GM18868 (cell line): ENCODE measurements around the gene ZKSCAN4.

ENCODE experiments used
- ATAC-seq: cut with Tn5 transposase; IDR thresholded peaks from one replicate; pipeline ENCODE4 v1.9.1; 2021; ENCODE audit warnings: mild to moderate bottlenecking, moderate library complexity; ENCODE audit not compliant: unreplicated experiment

Gene ZKSCAN4

DNA sequence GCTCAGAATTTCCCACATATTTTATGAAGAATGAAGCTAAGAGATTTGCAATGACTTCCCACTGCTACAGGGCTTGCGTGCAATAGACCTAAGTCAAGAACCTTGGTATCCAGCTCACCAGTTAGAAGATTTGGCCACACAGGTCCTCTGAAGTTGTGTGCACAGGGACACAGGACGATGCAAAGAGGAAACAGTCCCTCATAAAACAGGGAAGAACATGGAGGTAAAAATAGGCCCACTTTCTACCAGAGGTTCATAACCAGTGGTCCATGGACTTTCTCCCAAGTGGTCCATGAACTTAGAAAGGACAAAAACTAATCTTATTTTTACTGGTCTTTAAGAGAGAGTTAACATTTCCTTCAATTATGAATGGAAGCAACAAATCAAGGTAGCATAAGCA lies 1.3 kb downstream of the ZKSCAN4 start:
- no peak for ATAC-seq

DNA sequence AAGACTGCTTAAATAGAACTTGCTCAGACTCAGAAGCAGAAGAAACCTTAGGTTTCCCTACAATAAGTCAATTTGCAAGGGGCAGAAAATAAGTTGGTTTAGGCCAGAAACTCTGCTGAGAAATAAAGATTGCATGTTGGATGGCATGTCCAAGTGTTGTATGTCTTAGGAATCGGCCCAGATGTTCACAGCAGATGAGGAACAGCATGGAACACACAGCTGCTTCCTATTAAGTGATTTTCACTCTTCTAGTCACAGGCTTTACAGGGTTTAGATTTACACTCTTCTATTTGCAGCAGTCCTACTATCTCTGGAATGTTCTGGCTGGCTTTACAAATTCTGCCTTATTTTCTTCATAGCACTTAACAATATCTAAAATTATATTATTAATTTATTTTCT lies 3.2 kb downstream of the ZKSCAN4 start:
- ATAC-seq: no peak

DNA sequence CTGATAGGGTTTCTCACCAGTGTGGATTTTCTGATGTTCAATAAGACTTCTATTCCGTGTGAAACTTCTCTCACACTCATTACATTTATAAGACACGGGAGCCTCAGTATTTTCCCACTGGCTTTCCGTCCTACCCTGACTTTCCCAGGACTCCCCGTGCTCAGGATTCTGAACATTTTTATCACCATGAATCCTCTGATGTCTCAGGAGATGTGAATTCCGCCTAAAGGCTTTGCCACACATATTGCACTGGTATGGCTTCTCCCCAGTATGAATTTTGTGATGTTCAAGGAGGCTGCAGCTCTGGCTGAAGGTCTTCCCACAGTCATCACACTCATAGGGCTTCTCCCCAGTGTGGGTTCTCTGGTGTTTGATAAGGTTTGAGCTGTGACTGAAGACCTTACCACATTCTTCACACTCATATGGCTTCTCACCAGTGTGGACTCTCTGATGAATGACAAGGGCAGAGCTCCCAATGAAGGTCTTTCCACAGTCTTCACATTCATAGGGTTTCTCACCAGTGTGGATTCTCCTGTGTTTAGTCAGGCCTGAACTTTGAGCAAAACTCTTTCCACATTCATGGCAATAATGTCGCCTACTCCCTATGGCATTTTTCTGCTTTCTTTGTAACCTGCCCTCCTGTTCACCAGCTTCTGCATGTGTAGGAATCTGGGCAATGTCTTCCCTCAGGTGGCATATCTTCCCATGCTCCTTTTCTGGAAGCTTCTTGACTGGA lies 6.7 kb downstream of the ZKSCAN4 start:
- ATAC-seq: no peak

DNA sequence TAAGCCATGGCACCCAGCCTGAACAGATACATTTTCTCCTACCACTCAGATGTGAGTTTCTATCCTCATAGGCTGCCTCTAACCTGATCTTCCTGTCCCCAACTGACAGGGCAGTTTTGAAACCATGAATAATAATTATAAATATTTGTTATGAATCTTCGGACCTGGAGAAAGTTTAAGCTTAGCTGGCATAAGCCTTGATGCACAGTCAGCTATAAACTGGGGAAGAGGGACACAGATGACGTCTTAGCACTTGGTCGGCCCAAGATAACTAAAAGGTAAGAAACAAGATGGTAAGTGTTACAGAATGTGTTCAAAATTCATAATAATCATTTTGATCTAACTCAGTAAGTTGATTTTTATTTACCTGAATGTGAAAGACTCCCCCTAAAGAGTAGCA lies 8.1 kb downstream of the ZKSCAN4 start:
- ATAC-seq: no peak

DNA sequence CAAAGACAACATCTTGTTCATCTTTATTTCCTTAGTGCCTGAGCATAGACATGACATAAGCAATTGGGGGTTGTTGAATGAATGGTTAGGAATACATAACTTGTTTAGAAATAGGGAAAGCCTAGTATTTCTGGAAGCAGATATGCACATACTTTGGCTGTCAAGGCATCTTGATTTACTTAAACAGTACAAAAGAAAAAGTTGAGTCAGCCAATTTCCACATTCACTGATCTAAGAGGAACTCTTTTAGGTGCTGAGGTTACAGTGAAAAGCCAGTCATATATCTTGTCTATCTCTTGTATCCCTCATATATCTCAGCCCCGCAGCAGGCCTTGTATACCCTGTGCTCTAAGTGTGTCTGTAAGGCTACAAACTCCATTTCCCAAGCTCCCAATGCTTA lies 11.6 kb downstream of the ZKSCAN4 start:
- no peak for ATAC-seq

DNA sequence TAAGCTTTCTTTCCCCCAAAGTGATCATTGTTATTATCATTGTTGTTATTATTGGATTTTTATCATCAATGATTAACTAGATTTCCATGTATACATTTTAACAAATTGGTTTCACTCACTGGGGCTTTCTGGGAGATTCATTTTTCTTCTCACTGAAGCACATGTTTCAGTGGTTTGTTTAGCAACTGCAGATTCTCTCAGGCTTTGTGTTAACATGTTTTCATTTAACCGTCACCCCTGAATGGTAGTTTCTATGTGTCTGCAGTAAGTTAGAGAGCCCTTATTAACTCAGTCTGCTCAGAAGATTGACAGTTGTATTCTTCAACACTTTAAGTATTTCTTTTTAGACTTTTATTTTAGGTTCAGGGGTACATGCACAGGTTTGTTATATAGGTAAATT lies 12.4 kb downstream of the ZKSCAN4 start:
- no peak for ATAC-seq

DNA sequence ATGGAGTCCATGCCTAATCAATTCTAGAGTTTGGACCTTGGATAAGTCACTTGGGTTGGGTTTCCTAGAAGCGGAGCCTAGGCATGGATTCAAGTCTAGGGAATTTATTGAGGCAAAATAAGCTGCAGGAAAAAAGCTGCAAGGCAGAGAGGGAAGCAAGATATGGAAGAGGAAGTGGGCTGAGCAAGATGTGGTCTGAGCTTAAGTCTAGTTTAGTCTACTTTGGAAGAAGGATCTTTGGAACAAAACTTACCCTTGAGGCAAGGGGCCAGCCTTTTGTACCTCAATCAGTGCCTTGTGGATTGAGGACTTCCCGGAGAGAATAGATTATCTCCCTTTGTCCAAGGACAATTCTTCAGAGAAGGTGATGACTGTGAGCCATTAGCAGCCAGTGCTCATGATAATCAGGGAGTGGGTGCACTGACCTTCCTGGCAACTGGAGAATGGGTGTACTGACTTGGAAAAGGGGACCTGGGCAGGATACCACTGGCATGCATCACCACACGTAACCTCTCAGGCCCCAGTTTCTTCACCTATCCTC lies 16.1 kb downstream of the ZKSCAN4 start:
- no peak for ATAC-seq

DNA sequence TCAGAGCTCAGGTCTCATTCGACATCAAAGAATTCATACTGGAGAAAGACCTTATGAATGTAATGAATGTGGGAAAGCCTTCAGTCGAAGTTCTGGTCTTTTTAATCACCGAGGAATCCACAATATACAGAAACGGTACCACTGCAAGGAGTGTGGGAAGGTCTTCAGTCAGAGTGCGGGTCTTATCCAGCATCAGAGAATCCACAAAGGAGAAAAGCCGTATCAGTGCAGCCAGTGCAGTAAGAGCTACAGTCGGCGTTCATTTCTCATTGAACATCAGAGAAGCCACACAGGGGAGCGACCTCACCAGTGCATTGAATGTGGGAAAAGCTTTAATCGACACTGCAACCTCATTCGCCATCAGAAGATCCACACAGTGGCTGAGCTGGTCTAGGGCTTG lies 19.3 kb downstream of the ZKSCAN4 start:
- ATAC-seq: no peak

DNA sequence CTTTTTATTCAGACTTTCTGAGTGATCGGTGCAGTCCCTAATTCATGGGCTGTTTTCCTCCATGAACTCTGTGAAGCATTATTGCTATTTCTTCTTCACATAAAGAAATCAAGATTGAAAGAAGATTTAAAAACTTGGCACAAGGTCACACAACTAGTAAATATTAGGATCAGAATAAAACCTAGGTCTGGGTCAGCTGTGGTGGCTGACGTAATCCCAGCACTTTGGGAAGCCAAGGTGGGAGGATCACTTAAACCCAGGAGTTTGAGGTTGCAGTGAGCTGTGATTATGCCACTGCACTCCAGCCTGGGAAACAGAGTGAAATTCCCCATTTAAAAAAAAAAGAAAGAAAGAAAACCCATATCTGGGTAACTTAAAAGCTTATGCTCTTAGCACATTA lies 25.6 kb downstream of the ZKSCAN4 start:
- no peak for ATAC-seq

DNA sequence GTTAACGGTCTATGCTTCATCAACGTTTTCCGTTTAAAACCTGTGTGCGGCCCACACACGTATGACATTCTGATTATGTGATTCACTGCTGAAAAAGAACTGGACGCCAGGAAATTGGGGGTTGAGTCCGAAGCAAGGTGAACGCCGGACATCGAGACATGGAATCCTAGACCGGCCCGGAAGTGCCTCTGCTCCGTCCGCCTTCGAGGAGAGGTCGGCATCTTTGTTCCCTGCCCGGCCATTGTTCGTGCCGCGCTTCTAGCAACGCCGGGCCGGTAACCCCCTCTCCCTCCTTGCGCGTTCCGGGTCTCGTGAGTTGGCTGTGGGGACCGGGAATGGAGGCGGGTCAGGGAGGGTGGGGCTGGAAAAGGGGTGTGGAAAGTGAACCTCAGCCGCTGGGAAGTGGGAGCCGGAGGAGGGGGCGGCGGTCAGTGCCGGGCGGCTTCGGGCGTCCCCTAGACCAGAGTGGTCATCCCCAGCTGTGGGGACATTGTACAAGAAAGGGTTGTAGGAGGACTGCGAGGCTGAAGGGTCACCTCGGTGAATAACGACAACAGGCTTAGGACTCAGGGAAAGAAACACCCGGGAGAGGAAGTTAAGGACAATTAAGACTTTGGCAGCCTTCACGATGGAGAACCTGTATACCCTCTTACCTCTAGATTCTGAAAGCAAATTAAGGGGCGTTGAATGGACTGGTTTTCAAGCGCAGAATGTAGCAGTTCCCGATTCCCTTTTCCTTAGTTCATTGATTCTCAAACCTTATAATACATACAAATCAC lies 26.8 kb downstream of the ZKSCAN4 start, which contains the start of gene ZSCAN9:
Gene ZSCAN9, plus strand, starts transcription at position 220 of the 779 bp plus-strand sequence. CDS start 1,810 bp downstream, outside the sequence.
- peak; percentile 79 for ATAC-seq

DNA sequence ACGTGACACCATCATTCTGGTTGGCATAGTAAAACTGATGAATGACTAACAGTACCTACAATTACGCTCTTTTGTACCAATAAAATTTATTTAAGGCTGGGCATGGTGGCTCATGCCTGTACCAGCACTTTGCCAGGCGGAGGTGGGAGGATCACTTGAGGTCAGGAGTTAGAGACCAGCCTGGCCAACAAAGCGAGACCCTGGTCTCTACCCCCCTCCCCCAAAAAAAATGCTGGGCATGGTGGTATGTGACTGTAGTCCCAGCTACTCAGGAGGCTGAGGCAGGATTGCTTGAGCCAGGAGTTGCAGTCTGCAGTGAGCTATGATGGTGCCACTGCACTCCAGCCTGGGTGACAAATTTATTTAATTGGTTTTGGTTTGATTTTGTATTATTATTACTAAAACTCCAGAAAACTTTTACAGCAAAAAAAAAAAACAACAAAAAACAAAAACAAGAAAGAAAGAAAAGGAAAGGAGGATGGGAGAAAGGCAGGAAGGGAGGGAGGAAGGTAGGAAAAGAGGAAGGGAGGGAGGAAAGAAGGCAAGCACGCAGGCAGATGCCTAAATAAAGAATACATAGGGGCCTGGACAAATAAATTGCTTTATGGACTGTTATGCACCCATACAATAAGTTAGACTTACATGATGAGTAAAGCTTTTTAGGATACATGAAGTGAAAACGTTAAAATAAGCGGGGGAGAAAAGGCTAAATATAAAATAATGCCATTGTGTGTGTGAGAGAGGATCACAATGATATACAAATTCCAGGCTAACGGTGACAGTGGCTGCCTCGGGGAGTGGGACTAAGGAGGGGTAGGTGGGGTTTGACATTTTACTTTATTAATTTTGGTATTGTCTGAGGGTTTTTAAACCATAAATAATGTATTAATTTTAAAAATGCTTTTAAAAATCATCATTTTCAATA lies 27.7 kb downstream of the ZKSCAN4 start:
- no peak for ATAC-seq

DNA sequence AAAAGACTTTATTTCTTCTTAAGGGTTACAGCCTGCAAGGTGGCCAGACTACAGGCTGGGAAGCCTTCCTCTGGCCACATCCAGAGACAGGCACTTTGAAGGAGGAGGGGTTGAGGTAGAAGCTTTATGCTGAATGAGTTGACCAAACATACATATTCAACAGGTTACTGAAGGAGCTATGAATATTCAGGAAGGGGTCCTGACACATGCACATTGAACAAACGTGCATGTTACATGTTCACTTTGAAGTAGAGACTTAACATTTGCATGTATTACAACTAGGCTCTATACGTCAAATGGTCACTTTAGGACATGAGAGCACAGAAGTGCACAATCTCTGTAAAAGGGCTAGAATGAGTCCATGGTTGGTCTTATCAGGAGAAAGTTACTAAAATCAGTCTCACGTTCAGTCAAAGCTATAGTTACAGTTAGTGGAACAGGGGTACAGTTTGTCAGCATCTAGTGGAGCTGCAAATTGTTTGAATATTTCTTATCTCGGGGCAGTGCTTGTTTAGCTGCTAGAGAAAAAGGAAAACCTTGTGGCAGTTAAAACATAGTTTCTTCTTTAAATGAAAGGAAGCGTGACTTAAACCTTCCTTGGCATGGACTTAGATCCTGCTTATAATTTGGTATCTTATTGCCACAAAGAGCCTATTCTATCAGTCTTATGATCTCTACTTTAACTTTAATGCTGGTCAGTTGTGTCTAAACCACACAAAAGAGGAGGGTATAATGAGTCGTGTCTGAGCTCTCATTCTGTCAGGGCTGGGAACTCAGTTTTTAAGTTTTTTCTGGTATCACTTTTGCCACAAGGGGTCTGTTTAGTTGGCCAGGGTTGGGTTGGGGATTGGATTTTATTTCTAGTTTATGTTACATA lies 31.6 kb downstream of the ZKSCAN4 start:
- no peak for ATAC-seq

DNA sequence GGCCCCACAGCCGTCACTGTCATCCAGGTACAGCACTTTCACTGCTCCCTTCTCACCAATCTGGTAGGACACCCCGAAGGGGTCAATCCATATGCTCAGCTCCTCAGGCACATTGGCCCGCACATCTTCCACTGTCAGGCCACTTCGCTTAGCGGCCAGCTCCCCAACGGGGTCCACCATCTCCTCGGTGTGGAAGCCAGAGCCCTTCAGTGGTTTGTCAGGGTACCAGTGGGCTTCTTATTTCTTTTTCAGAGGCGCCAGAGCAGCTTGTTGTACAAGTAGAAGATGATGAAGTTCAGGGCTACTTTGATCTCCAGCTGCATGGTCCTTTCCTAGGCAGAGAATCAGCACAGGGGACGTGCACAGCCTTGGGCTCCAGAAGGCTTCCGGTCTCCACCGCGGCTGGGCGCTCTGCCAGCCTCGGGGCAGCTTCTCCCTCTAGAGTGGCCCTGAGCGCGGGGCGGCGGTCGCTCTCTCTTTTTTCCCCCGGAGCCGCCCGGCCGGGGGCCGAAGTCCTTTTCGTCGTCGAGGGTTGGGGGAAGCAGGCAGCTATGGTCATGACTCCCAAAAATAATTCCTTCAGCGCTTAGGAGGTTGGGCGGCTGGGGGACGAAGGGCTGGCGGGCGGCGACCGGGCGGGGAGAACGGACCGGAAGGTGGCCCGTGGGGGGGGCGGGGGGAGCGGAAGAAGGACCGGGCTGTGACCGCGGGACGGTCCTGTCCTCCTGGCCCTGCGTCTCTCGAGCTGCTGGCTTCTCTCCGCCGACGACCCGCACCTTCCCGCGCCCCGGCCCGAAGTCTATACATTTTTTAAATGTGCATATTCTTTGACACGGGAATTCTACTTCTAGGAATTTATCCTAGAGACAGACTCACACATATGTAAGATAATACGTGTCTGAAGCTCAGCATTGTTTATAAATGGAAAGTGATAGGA lies 33.5 kb downstream of the ZKSCAN4 start:
- ATAC-seq: peak; percentile 60

DNA sequence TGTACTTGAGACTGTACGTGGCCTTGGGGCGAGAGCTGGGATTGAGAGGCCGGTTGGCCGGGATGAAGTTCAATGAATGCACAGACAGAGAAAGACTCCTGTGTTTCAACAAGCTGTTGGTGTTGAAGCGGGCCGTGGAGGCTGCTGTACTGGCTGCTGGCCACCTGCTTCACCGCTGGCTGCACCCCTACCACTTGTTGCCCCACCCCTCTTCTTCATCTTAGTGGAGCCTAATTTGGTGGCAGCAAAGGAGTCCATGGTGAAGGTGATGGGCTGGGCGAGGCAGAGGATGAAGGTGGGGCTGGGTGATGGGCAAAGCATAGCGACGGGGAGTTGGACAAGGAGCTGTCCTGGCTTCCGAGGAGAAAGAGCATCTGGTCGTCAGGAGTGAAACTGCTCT lies 34.2 kb downstream of the ZKSCAN4 start:
- no peak for ATAC-seq

DNA sequence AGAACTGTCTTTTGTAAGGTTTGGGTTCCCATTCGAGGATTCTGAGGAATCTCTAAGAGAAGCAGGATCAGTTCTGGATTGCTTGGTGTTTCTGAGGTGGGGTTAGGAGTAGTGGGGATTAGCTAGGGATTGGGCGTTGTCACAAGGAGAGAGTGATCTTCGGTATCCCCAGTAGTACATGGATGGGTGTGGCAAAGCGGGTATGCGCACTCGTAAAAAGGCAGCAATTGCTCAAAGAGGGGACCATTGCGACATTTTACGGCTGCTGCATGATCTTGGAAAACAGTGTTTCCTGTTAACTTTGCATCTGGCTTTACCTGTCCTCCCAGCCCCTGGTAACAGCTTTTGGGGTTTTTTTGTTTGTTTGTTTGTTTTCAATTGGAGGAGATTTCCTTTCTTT lies 36.6 kb downstream of the ZKSCAN4 start:
- ATAC-seq: no peak

DNA sequence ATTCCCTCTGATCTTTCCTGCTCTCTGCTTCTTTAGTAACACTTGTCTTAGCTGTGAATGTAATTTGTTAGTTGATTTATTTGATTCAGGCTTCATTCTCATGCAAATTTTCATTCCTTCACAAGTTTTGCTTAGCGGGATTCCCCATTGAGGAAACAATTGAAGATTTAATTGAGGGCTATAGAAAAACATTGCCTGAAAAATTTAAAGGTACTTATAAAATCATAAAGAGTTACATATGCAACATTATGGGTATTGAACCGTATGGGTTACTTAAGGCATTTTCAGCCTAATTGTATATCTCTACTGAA lies 38.9 kb downstream of the ZKSCAN4 start:
- no peak for ATAC-seq

DNA sequence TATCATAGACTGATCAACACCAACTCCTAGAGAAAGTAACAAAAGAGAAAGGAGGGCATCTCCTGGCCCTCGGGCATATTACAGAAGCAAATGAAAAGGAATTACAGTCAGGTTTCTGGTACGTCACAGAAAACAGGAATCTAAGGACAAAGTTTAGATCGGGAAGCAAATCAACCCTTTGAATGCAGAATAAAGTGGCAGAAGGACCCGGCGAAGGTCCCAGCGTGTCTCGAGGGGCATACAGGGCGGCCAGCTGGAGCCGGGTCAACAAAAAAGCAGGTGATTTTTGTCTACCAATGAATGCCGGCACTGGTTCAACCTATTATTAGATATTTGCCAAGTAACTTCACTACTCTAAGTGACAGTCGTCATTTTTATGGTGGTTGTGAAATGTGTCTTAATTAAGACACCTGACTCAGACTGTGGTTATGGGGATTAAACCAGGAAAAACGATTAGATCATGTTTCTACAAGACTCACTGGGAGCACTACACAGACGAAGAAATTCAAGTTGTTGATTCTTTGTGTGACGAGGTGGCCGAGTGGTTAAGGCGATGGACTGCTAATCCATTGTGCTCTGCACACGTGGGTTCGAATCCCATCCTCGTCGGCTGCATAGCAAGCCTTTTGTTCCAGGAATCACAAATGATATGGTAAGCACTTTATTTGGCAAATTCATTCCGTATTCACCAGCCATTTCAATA lies 39.4 kb downstream of the ZKSCAN4 start:
- ATAC-seq: peak; percentile 63

DNA sequence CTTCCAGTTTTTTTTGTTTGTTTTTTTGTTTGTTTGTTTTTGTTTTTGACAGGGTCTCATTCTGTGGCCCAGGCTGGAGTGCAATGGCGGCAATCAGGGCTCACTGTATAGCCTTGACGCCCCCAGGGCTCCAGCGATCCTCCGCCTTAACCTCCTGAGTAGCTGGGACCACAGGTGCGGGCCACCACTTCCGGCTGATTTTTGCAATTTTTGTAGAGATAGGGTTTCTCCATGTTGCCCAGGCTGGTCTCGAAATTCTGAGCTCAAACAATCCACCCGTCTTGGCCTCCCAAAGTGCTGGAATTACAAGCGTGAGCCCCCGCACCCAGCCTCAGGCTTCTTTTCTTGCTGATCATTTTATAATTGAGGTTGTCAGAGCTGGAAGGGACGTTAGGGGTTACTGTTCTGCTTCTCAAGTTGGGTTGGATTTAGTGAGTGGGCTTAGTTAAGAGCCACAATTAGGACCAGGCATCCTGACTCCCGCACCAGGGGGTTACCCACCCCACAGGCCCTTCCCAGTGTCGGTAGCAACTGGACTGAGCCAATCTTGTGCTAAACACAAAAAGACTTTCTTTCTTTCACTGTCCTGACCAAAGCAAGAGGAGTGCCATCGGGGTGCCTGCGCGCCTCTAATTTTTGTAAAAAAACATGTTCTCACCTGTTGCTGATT lies 40.1 kb downstream of the ZKSCAN4 start:
- ATAC-seq: peak; percentile 30
